ENCODE data around the gene ZNF276. TPM values are rescaled to one million over a fixed set of nuclear protein-coding genes. Genes with fewer than 3 reads are reported as not detected.

Gene ZNF276
- total and polyA plus RNA-seq, 4 donors = 24.4 to 61.3 (median 42.0) TPM

DNA sequence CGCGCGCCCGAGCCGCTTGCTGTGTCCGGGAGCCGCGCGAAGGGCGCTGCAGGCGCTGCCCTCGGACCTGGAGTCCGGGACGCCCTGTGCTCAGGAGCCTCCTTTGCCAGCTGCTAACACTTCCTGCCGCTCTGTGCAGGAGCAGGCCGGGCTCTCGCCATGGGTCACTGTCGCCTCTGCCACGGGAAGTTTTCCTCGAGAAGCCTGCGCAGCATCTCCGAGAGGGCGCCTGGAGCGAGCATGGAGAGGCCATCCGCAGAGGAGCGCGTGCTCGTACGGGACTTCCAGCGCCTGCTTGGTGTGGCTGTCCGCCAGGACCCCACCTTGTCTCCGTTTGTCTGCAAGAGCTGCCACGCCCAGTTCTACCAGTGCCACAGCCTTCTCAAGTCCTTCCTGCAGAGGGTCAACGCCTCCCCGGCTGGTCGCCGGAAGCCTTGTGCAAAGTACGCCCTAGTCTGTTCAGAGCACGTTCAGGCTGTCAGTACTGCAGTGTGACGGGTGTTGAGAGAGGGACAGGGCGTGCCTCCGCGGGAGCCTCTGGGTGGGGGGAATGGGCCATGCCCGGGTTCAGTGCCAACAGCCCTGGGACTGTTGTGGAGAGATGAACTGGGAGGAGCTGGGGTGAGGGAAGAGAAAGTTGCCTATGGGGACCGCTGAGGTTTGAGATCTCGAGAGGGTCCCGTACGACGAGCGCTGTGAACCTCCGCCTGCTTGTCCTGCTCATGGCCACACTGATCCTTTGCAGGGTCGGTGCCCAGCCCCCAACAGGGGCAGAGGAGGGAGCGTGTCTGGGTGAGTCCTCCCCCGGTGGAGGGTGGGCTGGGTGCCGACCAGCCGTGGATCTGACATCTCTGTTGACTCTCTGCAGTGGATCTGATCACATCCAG, 1.3 kb downstream of the ZNF276 start:
- Histone ChIP-seq H3K27me3 (ENCODE audit: control insufficient read depth, insufficient read depth, low read length) (no peaks in the 10 kb centered on the region), H3K9me3 (ENCODE audit: control insufficient read depth, insufficient read depth, low read length) (no peaks in the 10 kb centered on the region), H3K4me1 (ENCODE audit: control insufficient read depth, insufficient read depth, low read length) (peaks cover 51% of the 10 kb centered on the region), H3K27ac (ENCODE audit: low read depth, low read length) (peak overlapping the region; percentile 84), H3K36me3 (ENCODE audit: control insufficient read depth, insufficient read depth, low read length) (peaks cover 72% of the 10 kb centered on the region), H3K4me3 (ENCODE audit: low read depth, low read length) (peak overlapping the region; percentile 50)
- peak in 1 of 6 donors; percentile 37 for DNase-seq (ENCODE audit: low read depth in 4 of 6, low spot score in 6 of 6)
- WGBS (ENCODE audit: insufficient coverage) = 28% methylated on average over 53 of the region's 56 CpGs

DNA sequence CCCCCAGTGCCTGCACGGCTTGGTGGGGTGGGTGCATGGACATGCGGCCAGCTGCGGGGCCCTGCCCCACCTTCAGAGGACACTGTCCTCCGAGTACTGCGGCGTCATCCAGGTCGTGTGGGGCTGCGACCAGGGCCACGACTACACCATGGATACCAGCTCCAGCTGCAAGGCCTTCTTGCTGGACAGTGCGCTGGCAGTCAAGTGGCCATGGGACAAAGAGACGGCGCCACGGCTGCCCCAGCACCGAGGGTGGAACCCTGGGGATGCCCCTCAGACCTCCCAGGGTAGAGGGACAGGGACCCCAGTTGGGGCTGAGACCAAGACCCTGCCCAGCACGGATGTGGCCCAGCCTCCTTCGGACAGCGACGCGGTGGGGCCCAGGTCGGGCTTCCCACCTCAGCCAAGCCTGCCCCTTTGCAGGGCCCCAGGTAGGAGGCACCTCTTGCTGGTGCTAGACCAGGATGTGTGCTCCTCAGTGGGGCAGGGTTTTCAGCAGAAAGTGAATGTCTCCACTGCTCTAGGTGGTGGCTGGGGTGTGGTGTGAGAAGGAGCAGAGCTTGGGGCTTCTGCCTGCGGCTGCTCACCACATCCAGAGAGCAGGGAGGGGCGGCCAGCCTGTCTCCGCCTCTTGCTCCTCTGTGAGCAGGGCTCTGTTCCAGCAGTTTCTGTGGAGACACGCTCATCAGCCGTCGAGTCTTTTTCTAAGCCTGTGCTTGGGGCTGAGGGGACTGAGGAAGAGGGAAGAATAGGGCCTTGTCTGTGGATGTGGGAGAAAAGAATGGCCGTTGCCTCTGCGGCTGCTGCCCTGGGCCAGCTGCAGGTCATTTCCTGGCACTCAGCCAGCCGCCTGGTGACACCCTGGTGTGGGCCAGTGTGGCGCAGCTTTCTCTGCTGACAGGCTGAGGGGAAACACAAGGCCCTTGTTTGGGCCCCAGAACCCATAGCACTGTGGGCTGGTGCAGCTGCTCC, 2.2 kb downstream of the ZNF276 start:
- WGBS (ENCODE audit: insufficient coverage) = 55% methylated on average over 30 of the region's 30 CpGs
- Histone ChIP-seq H3K36me3 (ENCODE audit: control insufficient read depth, insufficient read depth, low read length) (peaks cover 72% of the 10 kb centered on the region), H3K4me3 (ENCODE audit: low read depth, low read length) (peak overlapping the region; percentile 50), H3K9me3 (ENCODE audit: control insufficient read depth, insufficient read depth, low read length) (no peaks in the 10 kb centered on the region), H3K27me3 (ENCODE audit: control insufficient read depth, insufficient read depth, low read length) (no peaks in the 10 kb centered on the region), H3K27ac (ENCODE audit: low read depth, low read length) (peak overlapping the region; percentile 84), H3K4me1 (ENCODE audit: control insufficient read depth, insufficient read depth, low read length) (peaks cover 46% of the 10 kb centered on the region)
- DNase-seq (ENCODE audit: low read depth in 4 of 6, low spot score in 6 of 6) = peak in 5 of 6 donors; percentile 54 to 92 (median 69)

DNA sequence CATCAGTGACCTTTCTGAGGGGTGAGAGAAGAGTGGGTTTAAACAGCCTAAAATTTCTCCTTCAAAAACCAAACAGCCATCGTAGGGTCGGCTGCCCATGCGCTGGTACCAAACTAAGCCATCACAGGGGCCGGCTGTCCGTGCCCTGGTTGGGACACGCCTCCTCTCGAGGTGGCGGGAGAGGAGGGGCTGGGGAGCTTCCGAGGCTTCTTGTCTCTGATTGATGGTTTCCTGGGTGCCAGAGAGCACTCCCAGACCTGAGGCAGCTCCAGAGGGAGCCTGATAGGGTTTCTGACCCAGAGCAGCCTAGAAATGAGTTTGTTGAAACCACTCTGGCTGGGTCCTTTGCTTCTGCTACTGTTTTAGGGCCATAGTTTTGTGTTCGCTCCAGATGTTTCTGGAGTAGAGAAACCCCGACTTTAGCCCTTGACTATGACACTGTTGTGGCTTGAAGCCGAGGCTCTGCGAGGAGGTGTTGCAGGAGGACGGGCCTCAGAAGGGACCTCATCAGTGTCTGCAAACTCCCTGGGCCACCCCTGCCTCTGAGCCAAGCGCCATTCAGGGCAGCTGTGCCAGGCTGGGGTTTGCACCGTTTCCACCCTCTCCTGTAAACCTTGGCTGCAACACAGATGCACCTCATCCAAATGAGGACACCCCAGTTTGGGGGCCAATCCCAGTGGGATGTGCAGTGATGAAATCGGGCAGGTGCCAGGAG, 6.2 kb downstream of the ZNF276 start:
- 73% methylated on average over 15 of the region's 17 CpGs for WGBS (ENCODE audit: insufficient coverage)
- H3K4me1 ChIP-seq (ENCODE audit: control insufficient read depth, insufficient read depth, low read length) = peaks cover 30% of the 10 kb centered on the region
- H3K36me3 ChIP-seq (ENCODE audit: control insufficient read depth, insufficient read depth, low read length) = peaks cover 100% of the 10 kb centered on the region
- DNase-seq (ENCODE audit: low read depth in 4 of 6, low spot score in 6 of 6) = no peak
- H3K9me3 ChIP-seq (ENCODE audit: control insufficient read depth, insufficient read depth, low read length) = no peaks in the 10 kb centered on the region
- H3K4me3 ChIP-seq (ENCODE audit: low read depth, low read length) = no peak overlapping the region
- no peaks in the 10 kb centered on the region for H3K27me3 ChIP-seq (ENCODE audit: control insufficient read depth, insufficient read depth, low read length)
- no peak overlapping the region for H3K27ac ChIP-seq (ENCODE audit: low read depth, low read length)

- peaks cover 100% of the 10 kb centered on the region for H3K36me3 ChIP-seq (ENCODE audit: control insufficient read depth, insufficient read depth, low read length)
- H3K4me3 ChIP-seq (ENCODE audit: low read depth, low read length) = no peak overlapping the region
- peaks cover 13% of the 10 kb centered on the region for H3K4me1 ChIP-seq (ENCODE audit: control insufficient read depth, insufficient read depth, low read length)
- H3K27me3 ChIP-seq (ENCODE audit: control insufficient read depth, insufficient read depth, low read length) = no peaks in the 10 kb centered on the region
- H3K27ac ChIP-seq (ENCODE audit: low read depth, low read length) = no peak overlapping the region
- no peaks in the 10 kb centered on the region for H3K9me3 ChIP-seq (ENCODE audit: control insufficient read depth, insufficient read depth, low read length)
- 90% methylated on average over 14 of the region's 18 CpGs for WGBS (ENCODE audit: insufficient coverage)
- no peak for DNase-seq (ENCODE audit: low read depth in 4 of 6, low spot score in 6 of 6)
Measured at GRCh38 chr16:89729293-89729692, 8.0 kb downstream of the ZNF276 start.

- H3K4me1 ChIP-seq (ENCODE audit: control insufficient read depth, insufficient read depth, low read length) = peaks cover 6% of the 10 kb centered on the region
- H3K27me3 ChIP-seq (ENCODE audit: control insufficient read depth, insufficient read depth, low read length) = no peaks in the 10 kb centered on the region
- peaks cover 100% of the 10 kb centered on the region for H3K36me3 ChIP-seq (ENCODE audit: control insufficient read depth, insufficient read depth, low read length)
- DNase-seq (ENCODE audit: low read depth in 4 of 6, low spot score in 6 of 6) = no peak
- no peaks in the 10 kb centered on the region for H3K9me3 ChIP-seq (ENCODE audit: control insufficient read depth, insufficient read depth, low read length)
- no peak overlapping the region for H3K27ac ChIP-seq (ENCODE audit: low read depth, low read length)
- no peak overlapping the region for H3K4me3 ChIP-seq (ENCODE audit: low read depth, low read length)
- WGBS (ENCODE audit: insufficient coverage) = 60% methylated on average over 14 of the region's 14 CpGs
Measured at GRCh38 chr16:89729863-89730593, 8.7 kb downstream of the ZNF276 start.

DNA sequence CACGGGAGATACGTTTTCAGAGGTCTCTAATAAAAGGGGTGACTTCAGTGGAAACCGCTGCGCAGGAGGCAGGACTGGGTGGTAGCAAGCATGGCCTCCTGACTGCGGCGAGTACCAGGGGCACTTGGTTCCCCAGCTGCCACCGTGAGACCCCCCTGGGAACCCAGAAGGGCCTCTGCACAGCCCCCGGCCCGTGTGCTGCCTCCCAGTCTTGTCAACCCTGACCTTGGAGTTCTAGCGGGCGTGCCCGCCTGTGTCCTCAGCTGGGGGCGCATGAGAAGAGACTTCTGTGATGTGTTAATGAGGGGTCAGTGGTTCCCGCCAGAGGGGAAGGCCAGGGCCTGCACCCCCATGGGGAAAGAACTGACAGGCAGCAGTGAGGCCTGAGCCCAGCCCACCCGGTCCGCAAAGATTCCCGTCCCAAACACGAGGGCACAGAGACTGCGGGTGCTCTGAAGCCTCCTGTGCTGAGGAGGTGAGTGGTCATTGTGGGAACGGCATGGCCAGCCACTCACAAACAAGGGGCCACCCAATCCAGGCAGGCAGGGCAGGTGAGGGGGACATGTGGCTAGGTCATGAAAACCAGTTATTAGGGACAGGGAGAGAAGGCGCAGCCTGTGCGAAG, 9.4 kb downstream of the ZNF276 start:
- peaks cover 3% of the 10 kb centered on the region for H3K4me1 ChIP-seq (ENCODE audit: control insufficient read depth, insufficient read depth, low read length)
- DNase-seq (ENCODE audit: low read depth in 4 of 6, low spot score in 6 of 6) = no peak
- H3K4me3 ChIP-seq (ENCODE audit: low read depth, low read length) = no peak overlapping the region
- H3K36me3 ChIP-seq (ENCODE audit: control insufficient read depth, insufficient read depth, low read length) = peaks cover 100% of the 10 kb centered on the region
- H3K27ac ChIP-seq (ENCODE audit: low read depth, low read length) = no peak overlapping the region
- no peaks in the 10 kb centered on the region for H3K9me3 ChIP-seq (ENCODE audit: control insufficient read depth, insufficient read depth, low read length)
- 79% methylated on average over 19 of the region's 22 CpGs for WGBS (ENCODE audit: insufficient coverage)
- no peaks in the 10 kb centered on the region for H3K27me3 ChIP-seq (ENCODE audit: control insufficient read depth, insufficient read depth, low read length)

DNA sequence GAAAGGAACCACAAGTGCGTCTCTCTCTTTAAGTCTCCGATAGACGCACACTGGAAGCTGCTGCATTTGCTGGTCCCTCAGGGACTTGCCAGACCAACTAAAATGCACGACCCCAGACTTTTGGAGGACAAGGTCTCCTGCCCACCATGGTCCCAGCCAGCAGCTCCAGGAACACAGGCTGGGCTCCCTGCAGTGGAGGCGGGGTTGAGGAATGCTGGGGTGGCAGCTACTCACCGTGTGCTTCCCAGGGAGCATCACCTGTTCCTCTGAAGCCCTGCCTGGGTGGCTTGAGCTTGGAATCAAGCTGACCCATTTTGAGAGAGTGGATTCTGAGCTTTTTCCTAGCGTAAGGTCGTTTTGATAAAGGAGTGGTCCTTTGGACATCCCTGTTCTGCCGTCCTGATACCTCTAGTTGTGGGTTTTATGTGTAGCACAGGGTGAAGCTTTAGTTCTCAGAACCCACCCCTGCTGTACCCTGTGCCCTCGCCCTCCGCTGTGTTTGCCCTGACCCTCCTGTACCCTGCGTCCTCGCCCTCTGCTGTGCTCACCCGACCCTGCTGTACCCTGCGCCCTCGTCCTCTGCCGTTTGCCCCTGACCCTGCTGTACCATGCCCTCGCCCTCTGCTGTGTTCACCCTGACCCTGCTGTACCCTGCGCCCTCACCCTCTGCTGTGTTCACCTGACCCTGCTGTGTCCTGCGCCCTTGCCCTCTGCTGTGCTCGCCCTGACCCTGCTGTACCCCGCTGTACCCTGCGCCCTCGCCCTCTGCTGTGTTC, 11.0 kb downstream of the ZNF276 start:
- DNase-seq (ENCODE audit: low read depth in 4 of 6, low spot score in 6 of 6) = no peak
- Histone ChIP-seq H3K36me3 (ENCODE audit: control insufficient read depth, insufficient read depth, low read length) (peaks cover 100% of the 10 kb centered on the region), H3K4me1 (ENCODE audit: control insufficient read depth, insufficient read depth, low read length) (no peaks in the 10 kb centered on the region), H3K9me3 (ENCODE audit: control insufficient read depth, insufficient read depth, low read length) (no peaks in the 10 kb centered on the region), H3K27ac (ENCODE audit: low read depth, low read length) (no peak overlapping the region), H3K27me3 (ENCODE audit: control insufficient read depth, insufficient read depth, low read length) (no peaks in the 10 kb centered on the region), H3K4me3 (ENCODE audit: low read depth, low read length) (no peak overlapping the region)
- WGBS (ENCODE audit: insufficient coverage) = 94% methylated on average over 21 of the region's 24 CpGs

DNA sequence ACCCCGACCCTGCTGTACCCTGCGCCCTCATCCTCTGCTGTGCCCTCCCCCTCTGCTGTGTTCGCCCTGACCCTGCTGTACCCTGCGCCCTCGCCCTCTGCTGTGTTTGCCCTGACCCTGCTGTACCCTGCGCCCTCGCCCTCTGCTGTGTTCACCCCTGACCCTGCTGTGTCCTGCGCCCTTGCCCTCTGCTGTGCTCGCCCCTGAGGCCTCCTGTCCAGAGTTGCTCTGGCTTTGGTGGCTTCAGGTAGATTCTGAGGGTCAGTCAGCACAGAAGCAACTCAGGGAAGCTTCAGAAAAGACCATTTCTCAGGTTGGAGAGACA, 11.5 kb downstream of the ZNF276 start:
- DNase-seq (ENCODE audit: low read depth in 4 of 6, low spot score in 6 of 6) = no peak
- 96% methylated on average over 9 of the region's 9 CpGs for WGBS (ENCODE audit: insufficient coverage)
- Histone ChIP-seq H3K36me3 (ENCODE audit: control insufficient read depth, insufficient read depth, low read length) (peaks cover 100% of the 10 kb centered on the region), H3K4me3 (ENCODE audit: low read depth, low read length) (no peak overlapping the region), H3K27ac (ENCODE audit: low read depth, low read length) (no peak overlapping the region), H3K4me1 (ENCODE audit: control insufficient read depth, insufficient read depth, low read length) (no peaks in the 10 kb centered on the region), H3K9me3 (ENCODE audit: control insufficient read depth, insufficient read depth, low read length) (no peaks in the 10 kb centered on the region), H3K27me3 (ENCODE audit: control insufficient read depth, insufficient read depth, low read length) (no peaks in the 10 kb centered on the region)

Data from spinal cord (tissue), 10 donors.